Caco-2 (cell line): ENCODE data around the gene CPLX3. TPM values are rescaled to one million over a fixed set of nuclear protein-coding genes. Genes with fewer than 3 reads are reported as not detected.
A peak's percentile ranks its signal among the peaks of the same experiment; 100 is the strongest.

Source experiments
- BruUV-seq: library from RNA; stranded (reverse); fragments of 400-500 nt; replicated peaks from 2 replicates; lab custom pipeline; 2021; lab: Mats Ljungman, UMichigan
- CTCF ChIA-PET: fragments of 300-600 bp; sonication (Branson Sonifier 250); formaldehyde crosslinking; loops from one replicate; lab custom pipeline; 2022; ENCODE audit warnings: antibody characterized with exemption; lab: Charles Lee
- POLR2A ChIA-PET: fragments of 300-600 bp; sonication (Branson Sonifier 250); formaldehyde crosslinking; loops from one replicate; lab custom pipeline; 2022; ENCODE audit warnings: antibody characterized with exemption; lab: Charles Lee
- DNase-seq, 2 experiments: peaks; one replicate each; pipeline versions ENCODE4 v3.0.0 to v3.0.0-alpha.2; 2020 to 2022
- H3K27me3 ChIP-seq: replicated peaks from 2 replicates; pipeline ENCODE4 v1.6.0; 2011; ENCODE audit warnings: low read length; ENCODE audit not compliant: control insufficient read depth, insufficient read depth
- H3K36me3 ChIP-seq: 2 replicates; pipeline ENCODE4 v1.5.1; 2011; ENCODE audit warnings: low read length; ENCODE audit not compliant: control insufficient read depth, insufficient read depth
- H3K4me1 ChIP-seq: fragments of 250-450 bp; sonication (Bioruptor Pico); 2 replicates; pipeline ENCODE4 v1.5.1; 2020; ENCODE audit warnings: mild to moderate bottlenecking
- H3K4me3 ChIP-seq: 2 replicates; pipeline ENCODE4 v1.5.1; 2011; ENCODE audit warnings: low read depth, mild to moderate bottlenecking, control low read depth, low read length
- H3K9me3 ChIP-seq: fragments of 250-450 bp; sonication (Bioruptor Pico); 2 replicates; pipeline ENCODE4 v1.5.1; 2020; ENCODE audit warnings: mild to moderate bottlenecking, moderate library complexity
- H3K27ac Mint-ChIP-seq: one replicate; pipeline ENCODE4 v1.8.0; 2022; ENCODE audit warnings: mixed read lengths; ENCODE audit not compliant: unreplicated experiment
- H3K27me3 Mint-ChIP-seq: one replicate; pipeline ENCODE4 v1.8.0; 2022; ENCODE audit warnings: mixed read lengths; ENCODE audit not compliant: insufficient read depth, unreplicated experiment
- H3K36me3 Mint-ChIP-seq: one replicate; pipeline ENCODE4 v1.8.0; 2022; ENCODE audit warnings: mild to moderate bottlenecking, mixed read lengths; ENCODE audit not compliant: insufficient read depth, unreplicated experiment
- H3K4me1 Mint-ChIP-seq: one replicate; pipeline ENCODE4 v1.8.0; 2022; ENCODE audit warnings: low read depth, mixed read lengths; ENCODE audit not compliant: unreplicated experiment
- H3K4me3 Mint-ChIP-seq: one replicate; pipeline ENCODE4 v1.8.0; 2022; ENCODE audit warnings: mild to moderate bottlenecking, moderate library complexity, mixed read lengths; ENCODE audit not compliant: unreplicated experiment
- H3K9me3 Mint-ChIP-seq: one replicate; pipeline ENCODE4 v1.8.0; 2022; ENCODE audit warnings: mixed read lengths; ENCODE audit not compliant: unreplicated experiment
- intact Hi-C: fragments of 100-400 bp; cut with micrococcal nuclease; formaldehyde crosslinking; loops from one replicate; pipeline ENCODE4 v1.10.0; 2022; ENCODE audit not compliant: unreplicated experiment
- total RNA-seq: library from RNA; stranded (reverse); gene quantifications from 2 replicates; pipeline ENCODE4 v1.2.3, GENCODE V29; 2022
- TF ChIP-seq, protein P1 (sequence below), 2 experiments: fragments of 200-600 bp in 1 of 2; IDR thresholded peaks; 1 replicate in 1 of 2; 2 replicates in 1 of 2; pipeline versions ENCODE4 v1.5.1 to v1.8.0; 2011 to 2022; ENCODE audit warnings: antibody characterized with exemption in 1 of 2, control low read depth in 1 of 2, inconsistent platforms in 1 of 2, low read depth in 1 of 2, low read length in 1 of 2, mild to moderate bottlenecking in 1 of 2, moderate library complexity in 1 of 2; ENCODE audit not compliant: insufficient read depth in 1 of 2, severe bottlenecking in 1 of 2, unreplicated experiment in 1 of 2

Gene CPLX3
- total RNA-seq, 1 experiment from 2014 or later = not detected

- TF ChIP-seq, protein P1, sequence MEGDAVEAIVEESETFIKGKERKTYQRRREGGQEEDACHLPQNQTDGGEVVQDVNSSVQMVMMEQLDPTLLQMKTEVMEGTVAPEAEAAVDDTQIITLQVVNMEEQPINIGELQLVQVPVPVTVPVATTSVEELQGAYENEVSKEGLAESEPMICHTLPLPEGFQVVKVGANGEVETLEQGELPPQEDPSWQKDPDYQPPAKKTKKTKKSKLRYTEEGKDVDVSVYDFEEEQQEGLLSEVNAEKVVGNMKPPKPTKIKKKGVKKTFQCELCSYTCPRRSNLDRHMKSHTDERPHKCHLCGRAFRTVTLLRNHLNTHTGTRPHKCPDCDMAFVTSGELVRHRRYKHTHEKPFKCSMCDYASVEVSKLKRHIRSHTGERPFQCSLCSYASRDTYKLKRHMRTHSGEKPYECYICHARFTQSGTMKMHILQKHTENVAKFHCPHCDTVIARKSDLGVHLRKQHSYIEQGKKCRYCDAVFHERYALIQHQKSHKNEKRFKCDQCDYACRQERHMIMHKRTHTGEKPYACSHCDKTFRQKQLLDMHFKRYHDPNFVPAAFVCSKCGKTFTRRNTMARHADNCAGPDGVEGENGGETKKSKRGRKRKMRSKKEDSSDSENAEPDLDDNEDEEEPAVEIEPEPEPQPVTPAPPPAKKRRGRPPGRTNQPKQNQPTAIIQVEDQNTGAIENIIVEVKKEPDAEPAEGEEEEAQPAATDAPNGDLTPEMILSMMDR (IDR thresholded peaks at IDR 0.05; ENCODE audit: insufficient read depth in 1 of 2, low read depth in 1 of 2, low read length in 1 of 2, severe bottlenecking in 1 of 2, unreplicated experiment in 1 of 2) = no peak
- DNase-seq = no peak
- H3K9me3 ChIP-seq = no peaks in the 10 kb centered on the region
- CTCF ChIA-PET = interaction anchor here (0.6 to 1.6 kb wide), 3 partner anchors 63 to 388 kb away, joined by 4 to 6 read pairs (median 5); no protein-coding TSS in a partner anchor
- H3K27me3 Mint-ChIP-seq = no peaks in the 10 kb centered on the region
- POLR2A ChIA-PET = interaction anchor here (0.6 kb wide), 1 partner anchor 25 kb away, joined by 6 read pairs; no protein-coding TSS in a partner anchor
- no TSS peak for BruUV-seq
- intact Hi-C loops = no loop called here
- H3K4me1 ChIP-seq = peaks cover 9% of the 10 kb centered on the region
- H3K27ac Mint-ChIP-seq = no peak overlapping the region
- no peak overlapping the region for H3K4me3 ChIP-seq
- peaks cover 6% of the 10 kb centered on the region for H3K4me1 Mint-ChIP-seq
- H3K36me3 ChIP-seq = no peaks in the 10 kb centered on the region
- no peaks in the 10 kb centered on the region for H3K27me3 ChIP-seq
- no peaks in the 10 kb centered on the region for H3K9me3 Mint-ChIP-seq
- no peak overlapping the region for H3K4me3 Mint-ChIP-seq
- peaks cover 21% of the 10 kb centered on the region for H3K36me3 Mint-ChIP-seq
Observed at GRCh38 chr15:74838746-74839525, 12.5 kb downstream of the CPLX3 start.

DNA sequence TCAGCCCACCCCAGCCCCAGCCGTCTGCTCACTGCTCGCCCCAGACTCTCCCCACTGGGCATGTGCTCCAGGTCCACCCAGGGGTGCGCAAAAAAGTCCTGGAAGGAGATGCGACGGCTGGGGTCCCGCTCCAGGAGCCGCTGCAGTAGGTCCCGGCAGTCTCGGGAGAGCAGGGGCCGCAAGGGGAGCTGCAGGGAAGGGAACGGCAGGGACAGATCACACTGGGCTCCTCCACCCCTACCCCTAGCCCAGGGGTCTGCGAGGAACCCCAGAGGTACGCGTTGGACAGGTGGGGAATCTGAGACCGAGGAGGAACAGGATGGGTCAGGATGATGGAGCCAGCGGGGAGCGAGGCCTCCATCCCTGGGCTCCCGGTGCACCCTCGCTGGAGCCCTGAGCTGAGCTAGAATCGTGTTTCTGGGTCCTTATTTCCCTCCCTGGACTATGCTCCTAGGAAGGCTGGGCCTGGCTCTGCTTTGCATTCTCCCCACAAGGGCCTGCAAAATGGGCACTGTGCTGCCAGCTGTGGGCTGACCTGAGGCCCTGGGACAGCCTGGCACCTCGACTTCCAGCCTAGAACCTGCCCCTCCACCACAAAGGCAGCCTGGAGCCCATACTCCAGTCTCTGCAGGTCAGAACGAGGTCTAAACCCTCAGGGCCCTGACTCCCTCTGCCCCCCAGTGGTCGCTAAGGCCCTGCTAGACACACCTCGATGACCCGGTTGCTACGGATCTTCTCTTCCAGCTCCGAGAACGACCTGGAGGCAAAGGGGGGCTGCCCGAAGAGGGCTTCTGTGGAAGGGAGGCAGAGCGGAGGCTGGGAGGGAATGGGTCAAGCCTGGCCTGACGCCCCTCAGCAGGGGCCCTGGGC is 13.3 kb downstream of the CPLX3 start:
- no TSS peak for BruUV-seq
- Mint-ChIP-seq H3K36me3 (peaks cover 21% of the 10 kb centered on the region), H3K4me3 (no peak overlapping the region), H3K9me3 (no peaks in the 10 kb centered on the region), H3K4me1 (peaks cover 6% of the 10 kb centered on the region), H3K27ac (no peak overlapping the region), H3K27me3 (no peaks in the 10 kb centered on the region)
- intact Hi-C loops = loop anchor here (5.0 kb wide), 1 partner anchor 113 kb away; no protein-coding TSS in a partner anchor
- H3K4me1 ChIP-seq = peaks cover 13% of the 10 kb centered on the region
- TF ChIP-seq, protein P1 (IDR thresholded peaks at IDR 0.05; ENCODE audit: insufficient read depth in 1 of 2, low read depth in 1 of 2, low read length in 1 of 2, severe bottlenecking in 1 of 2, unreplicated experiment in 1 of 2) = peak in 1 of 2 experiments; percentile 28
- no peaks in the 10 kb centered on the region for H3K9me3 ChIP-seq
- H3K36me3 ChIP-seq = no peaks in the 10 kb centered on the region
- H3K27me3 ChIP-seq = no peaks in the 10 kb centered on the region
- DNase-seq = peak in 1 of 2 experiments; percentile 36
- CTCF ChIA-PET = interaction anchor here (0.6 to 1.6 kb wide), 4 partner anchors 13 to 69 kb away, joined by 3 to 6 read pairs (median 5); partner anchors contain the start of gene CPLX3
- POLR2A ChIA-PET = interaction anchor here (0.5 kb wide), 1 partner anchor 23 kb away, joined by 21 read pairs; no protein-coding TSS in a partner anchor
- H3K4me3 ChIP-seq = no peak overlapping the region
